Thoracic aorta (tissue), 2 donors: ENCODE data around the gene UVRAG. TPM values are rescaled to one million over a fixed set of nuclear protein-coding genes. Genes with fewer than 3 reads are reported as not detected.
A peak's percentile ranks its signal among the peaks of the same experiment; 100 is the strongest.

Experiments
- ATAC-seq: fragments of 150-250 bp; one replicate; pipeline ENCODE4 v1.8.0; 2017; ENCODE audit warnings: low read depth; ENCODE audit not compliant: insufficient number of reproducible peaks, low FRiP score
- DNase-seq: peaks from one replicate; pipeline ENCODE4 v3.0.0-alpha.2; 2020; ENCODE audit warnings: low spot score
- H3K27ac ChIP-seq, 2 donors: fragments of 200-600 bp; sonication (generic); 1 replicate in 1 of 2; 2 replicates in 1 of 2; pipeline ENCODE4 v1.5.1; 2016; ENCODE audit warnings: mild to moderate bottlenecking in 2 of 2, moderate library complexity in 2 of 2
- H3K27me3 ChIP-seq: fragments of 200-600 bp; sonication (generic); replicated peaks from 2 replicates; pipeline ENCODE4 v1.6.0; 2016; ENCODE audit warnings: mild to moderate bottlenecking; ENCODE audit not compliant: insufficient read depth
- H3K36me3 ChIP-seq: fragments of 200-600 bp; sonication (generic); one replicate; pipeline ENCODE4 v1.5.1; 2016
- H3K4me1 ChIP-seq, 2 donors: fragments of 200-600 bp; sonication (generic); 1 replicate in 1 of 2; 2 replicates in 1 of 2; pipeline versions ENCODE4 v1.5.1 to v1.6.0; 2016; ENCODE audit warnings: low read depth in 2 of 2, mild to moderate bottlenecking in 1 of 2; ENCODE audit not compliant: control insufficient read depth in 1 of 2
- H3K4me3 ChIP-seq: fragments of 200-600 bp; sonication (generic); 2 replicates; pipeline ENCODE4 v1.5.1; 2016; ENCODE audit warnings: mild to moderate bottlenecking
- H3K9me3 ChIP-seq: fragments of 200-600 bp; sonication (generic); 2 replicates; pipeline ENCODE4 v1.5.1; 2016
- total RNA-seq, 2 donors: library from RNA; depleted of rRNA; stranded (reverse); fragments of >200 nt; gene quantifications; one replicate each; pipeline versions ENCODE4 v1.1.0 to v1.2.3, GENCODE V29; 2016
- TF ChIP-seq, protein P1 (sequence below): fragments of 200-600 bp; sonication (generic); IDR thresholded peaks from one replicate; pipeline ENCODE4 v1.5.1; 2019; ENCODE audit warnings: antibody characterized with exemption

UVRAG gene
- total RNA-seq, 2 donors from 2014 or later = 20.4 to 27.7 TPM

DNA sequence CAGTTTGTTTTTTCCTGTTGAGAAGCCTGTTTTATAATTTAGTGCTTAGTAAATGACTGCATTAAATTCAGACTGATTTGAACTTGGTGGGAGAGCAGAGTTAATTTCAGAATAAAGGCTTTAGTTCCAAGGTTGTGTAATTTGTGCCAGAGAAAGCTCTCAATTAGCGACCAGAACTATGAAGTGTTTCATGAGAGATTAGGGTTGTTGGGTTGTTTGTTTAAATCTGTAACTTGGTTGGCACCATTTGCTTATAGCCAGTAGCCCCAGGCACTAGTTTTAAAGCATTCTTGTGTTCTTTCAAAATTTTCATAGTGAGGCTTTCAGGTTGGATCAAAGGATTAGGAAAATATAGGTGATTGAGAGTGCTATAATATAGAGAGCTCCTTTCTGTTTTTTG is 25.5 kb downstream of the UVRAG start:
- no peaks in the 10 kb centered on the region for H3K36me3 ChIP-seq
- TF ChIP-seq, protein P1, sequence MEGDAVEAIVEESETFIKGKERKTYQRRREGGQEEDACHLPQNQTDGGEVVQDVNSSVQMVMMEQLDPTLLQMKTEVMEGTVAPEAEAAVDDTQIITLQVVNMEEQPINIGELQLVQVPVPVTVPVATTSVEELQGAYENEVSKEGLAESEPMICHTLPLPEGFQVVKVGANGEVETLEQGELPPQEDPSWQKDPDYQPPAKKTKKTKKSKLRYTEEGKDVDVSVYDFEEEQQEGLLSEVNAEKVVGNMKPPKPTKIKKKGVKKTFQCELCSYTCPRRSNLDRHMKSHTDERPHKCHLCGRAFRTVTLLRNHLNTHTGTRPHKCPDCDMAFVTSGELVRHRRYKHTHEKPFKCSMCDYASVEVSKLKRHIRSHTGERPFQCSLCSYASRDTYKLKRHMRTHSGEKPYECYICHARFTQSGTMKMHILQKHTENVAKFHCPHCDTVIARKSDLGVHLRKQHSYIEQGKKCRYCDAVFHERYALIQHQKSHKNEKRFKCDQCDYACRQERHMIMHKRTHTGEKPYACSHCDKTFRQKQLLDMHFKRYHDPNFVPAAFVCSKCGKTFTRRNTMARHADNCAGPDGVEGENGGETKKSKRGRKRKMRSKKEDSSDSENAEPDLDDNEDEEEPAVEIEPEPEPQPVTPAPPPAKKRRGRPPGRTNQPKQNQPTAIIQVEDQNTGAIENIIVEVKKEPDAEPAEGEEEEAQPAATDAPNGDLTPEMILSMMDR = no peak
- H3K27ac ChIP-seq = no peak overlapping the region
- DNase-seq = no peak
- ATAC-seq = no peak
- H3K9me3 ChIP-seq = no peaks in the 10 kb centered on the region
- no peak overlapping the region for H3K4me3 ChIP-seq
- H3K27me3 ChIP-seq = no peaks in the 10 kb centered on the region
- H3K4me1 ChIP-seq = no peaks in the 10 kb centered on the region

DNA sequence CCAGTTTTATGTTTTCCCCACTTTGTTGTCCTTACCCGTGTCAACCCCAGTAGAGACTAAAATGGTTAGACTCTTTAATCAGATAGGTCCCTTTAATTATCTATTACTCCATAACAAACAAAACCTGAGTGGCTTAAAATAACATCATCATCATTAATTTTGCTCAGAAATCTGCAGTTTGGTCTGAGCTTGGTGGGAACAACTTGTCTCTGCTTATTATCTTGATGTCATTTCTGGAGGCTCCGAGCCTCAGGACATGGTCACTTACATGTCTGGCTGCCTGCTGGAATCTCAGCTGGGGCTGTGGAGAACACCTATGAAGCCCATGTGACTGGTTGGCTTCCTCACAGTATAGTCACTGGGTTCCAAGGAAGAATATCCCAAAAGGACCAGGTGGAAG is 26.7 kb downstream of the UVRAG start:
- TF ChIP-seq, protein P1 = no peak
- no peaks in the 10 kb centered on the region for H3K9me3 ChIP-seq
- ATAC-seq = no peak
- H3K4me3 ChIP-seq = no peak overlapping the region
- H3K27ac ChIP-seq = no peak overlapping the region
- H3K36me3 ChIP-seq = no peaks in the 10 kb centered on the region
- H3K27me3 ChIP-seq = no peaks in the 10 kb centered on the region
- no peak for DNase-seq
- no peaks in the 10 kb centered on the region for H3K4me1 ChIP-seq

DNA sequence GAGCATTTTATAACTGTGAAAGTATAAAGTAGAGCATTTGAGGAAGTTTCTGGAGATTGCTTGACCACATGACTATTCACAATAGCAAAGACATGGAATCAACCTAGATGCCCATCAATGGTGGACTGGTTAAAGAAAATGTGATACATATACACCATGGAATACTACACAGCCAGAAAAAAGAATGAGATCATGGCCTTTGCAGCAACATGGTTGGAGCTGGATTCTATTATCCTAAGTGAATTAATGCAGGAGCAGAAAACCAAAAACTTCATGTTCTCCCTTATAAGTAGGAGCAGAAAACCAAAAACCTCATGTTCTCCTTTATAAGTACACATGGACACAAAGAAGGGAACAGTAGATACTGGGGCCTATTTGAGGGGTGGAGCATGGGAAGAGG is 30.3 kb downstream of the UVRAG start:
- TF ChIP-seq, protein P1 = no peak
- no peaks in the 10 kb centered on the region for H3K36me3 ChIP-seq
- DNase-seq = no peak
- ATAC-seq = no peak
- H3K27me3 ChIP-seq = no peaks in the 10 kb centered on the region
- no peaks in the 10 kb centered on the region for H3K9me3 ChIP-seq
- H3K27ac ChIP-seq = no peak overlapping the region
- peaks cover 0 to 10% of the 10 kb centered on the region in 2 donors for H3K4me1 ChIP-seq
- H3K4me3 ChIP-seq = no peak overlapping the region

DNA sequence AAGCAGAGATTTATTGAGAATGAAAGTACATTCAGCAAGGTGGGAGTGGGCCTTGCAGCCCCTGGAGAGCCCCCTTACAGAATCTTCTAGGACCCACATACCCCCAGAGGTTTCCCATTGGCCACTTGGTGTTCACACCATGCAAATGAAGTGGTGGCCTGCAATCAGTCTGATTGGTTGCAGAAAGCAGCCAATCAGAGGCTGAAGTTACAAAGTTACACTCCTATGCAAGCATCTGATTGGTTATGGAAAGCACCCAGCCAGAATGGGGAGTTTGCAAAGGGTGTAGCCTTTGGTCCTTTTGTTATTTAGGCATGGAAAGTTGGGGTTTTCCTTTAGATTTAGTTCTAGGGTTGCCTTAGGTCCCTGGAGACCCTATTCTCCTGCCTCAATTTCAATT is 34.9 kb downstream of the UVRAG start:
- H3K4me3 ChIP-seq = no peak overlapping the region
- peak overlapping the region in 1 of 2 donors; percentile 61 for H3K27ac ChIP-seq
- ATAC-seq = no peak
- H3K36me3 ChIP-seq = no peaks in the 10 kb centered on the region
- H3K4me1 ChIP-seq = peaks cover 8 to 26% of the 10 kb centered on the region in 2 donors
- DNase-seq = no peak
- no peaks in the 10 kb centered on the region for H3K27me3 ChIP-seq
- H3K9me3 ChIP-seq = no peaks in the 10 kb centered on the region
- TF ChIP-seq, protein P1 = no peak

DNA sequence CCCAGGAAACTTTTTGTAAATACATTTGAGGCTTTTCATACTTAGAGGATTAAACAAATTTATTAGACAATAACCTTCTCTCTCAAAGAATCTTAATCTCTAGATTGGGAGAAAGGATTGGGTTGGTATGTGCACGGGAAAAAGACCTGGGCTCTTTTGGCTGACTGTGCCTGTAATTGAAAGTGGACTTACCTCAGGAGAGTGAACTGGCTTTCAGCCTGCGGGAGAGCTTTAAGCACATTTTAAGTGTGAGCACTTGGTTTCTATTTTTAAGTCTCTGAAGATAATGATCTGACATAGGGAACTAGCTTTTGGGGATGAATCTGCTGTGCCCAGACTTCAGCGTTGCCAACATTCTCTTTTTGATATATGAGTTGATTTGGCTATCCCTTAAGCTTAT is 35.8 kb downstream of the UVRAG start:
- Histone ChIP-seq H3K9me3 (no peaks in the 10 kb centered on the region), H3K36me3 (no peaks in the 10 kb centered on the region), H3K4me3 (peak overlapping the region; percentile 3), H3K4me1 (peaks cover 8 to 26% of the 10 kb centered on the region in 2 donors), H3K27ac (peak overlapping the region; percentile 54 to 61), H3K27me3 (no peaks in the 10 kb centered on the region)
- no peak for DNase-seq
- TF ChIP-seq, protein P1 = no peak
- no peak for ATAC-seq
